ENCODE results near the gene FOXK2. TPM values are rescaled to one million over a fixed set of nuclear protein-coding genes. Genes with fewer than 3 reads are reported as not detected.

FOXK2 gene
- total RNA-seq, 1 donor from 2014 or later: 60.4 TPM

DNA sequence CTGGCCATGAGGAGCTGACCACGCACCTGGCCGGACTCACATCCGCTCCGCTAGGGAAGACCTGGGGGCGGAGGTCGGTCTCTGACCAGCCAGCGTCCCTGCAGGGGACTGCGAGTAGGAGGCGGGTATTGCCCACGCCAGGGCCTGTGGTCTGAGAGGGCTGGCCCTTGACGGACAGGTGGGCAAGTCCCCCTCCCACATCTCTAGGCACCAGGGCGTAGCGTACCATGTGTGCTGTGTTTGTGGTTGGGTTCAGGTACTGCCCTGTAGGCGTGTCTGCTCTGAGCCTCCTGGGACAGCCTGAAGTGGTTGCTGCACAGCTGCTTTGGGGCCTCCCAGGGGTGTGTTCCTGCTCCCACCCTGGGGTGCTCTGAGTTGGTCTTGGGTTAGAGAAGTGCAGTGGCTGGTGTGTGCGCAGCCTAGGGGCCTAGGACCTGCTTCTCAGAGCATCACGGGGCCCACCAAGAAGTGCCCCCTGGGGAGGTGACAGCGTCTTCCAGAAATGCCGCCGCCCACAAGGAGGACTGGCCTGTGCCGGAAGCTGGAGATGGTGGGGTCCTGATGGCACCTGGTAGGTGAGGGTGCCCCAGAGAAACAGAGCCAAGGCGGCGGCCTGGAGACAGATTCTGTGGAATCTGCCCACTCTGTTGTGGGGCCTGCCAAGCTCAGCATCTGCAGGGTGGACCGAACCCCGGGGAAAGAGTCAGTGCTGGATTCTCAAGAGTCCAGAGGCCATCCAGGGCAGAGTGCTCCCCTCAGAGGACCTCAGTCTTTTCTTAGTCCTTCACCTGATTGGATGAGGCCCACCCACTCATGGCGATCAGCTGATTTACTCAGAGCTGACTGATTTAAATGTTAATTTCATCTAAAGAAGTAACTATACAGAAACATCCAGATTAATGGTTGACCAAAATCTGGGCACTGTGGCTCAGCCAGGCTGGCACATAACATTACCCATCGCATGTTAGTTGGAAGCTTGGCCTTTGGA is 80.4 kb downstream of the FOXK2 start:
- POLR2A ChIA-PET: no interaction called here
- Mint-ChIP-seq H3K4me1 (peaks cover 65% of the 10 kb centered on the region), H3K9me3 (no peaks in the 10 kb centered on the region), H3K36me3 (ENCODE audit: low read depth) (peaks cover 56% of the 10 kb centered on the region), H3K4me3 (peak overlapping the region; percentile 28), H3K27me3 (no peaks in the 10 kb centered on the region), H3K27ac (no peak overlapping the region)
- ATAC-seq (ENCODE audit: low read depth): peak; percentile 84
- CTCF ChIA-PET: no interaction called here
- TF ChIP-seq CTCF (IDR thresholded peaks at IDR 0.05): no peak
- intact Hi-C loops (cut with micrococcal nuclease): no loop called here
- DNase-seq: no peak

- ChIA-PET CTCF (no interaction called here), POLR2A (no interaction called here)
- Mint-ChIP-seq H3K27ac (no peak overlapping the region), H3K9me3 (no peaks in the 10 kb centered on the region), H3K4me1 (peaks cover 56% of the 10 kb centered on the region), H3K36me3 (ENCODE audit: low read depth) (peaks cover 64% of the 10 kb centered on the region), H3K27me3 (no peaks in the 10 kb centered on the region), H3K4me3 (no peak overlapping the region)
- ATAC-seq (ENCODE audit: low read depth) (no peak), DNase-seq (no peak)
- TF ChIP-seq CTCF (IDR thresholded peaks at IDR 0.05): no peak
- intact Hi-C loops (cut with micrococcal nuclease): no loop called here
Observed at GRCh38 chr17:82600731-82601446, 81.4 kb downstream of the FOXK2 start.

DNA sequence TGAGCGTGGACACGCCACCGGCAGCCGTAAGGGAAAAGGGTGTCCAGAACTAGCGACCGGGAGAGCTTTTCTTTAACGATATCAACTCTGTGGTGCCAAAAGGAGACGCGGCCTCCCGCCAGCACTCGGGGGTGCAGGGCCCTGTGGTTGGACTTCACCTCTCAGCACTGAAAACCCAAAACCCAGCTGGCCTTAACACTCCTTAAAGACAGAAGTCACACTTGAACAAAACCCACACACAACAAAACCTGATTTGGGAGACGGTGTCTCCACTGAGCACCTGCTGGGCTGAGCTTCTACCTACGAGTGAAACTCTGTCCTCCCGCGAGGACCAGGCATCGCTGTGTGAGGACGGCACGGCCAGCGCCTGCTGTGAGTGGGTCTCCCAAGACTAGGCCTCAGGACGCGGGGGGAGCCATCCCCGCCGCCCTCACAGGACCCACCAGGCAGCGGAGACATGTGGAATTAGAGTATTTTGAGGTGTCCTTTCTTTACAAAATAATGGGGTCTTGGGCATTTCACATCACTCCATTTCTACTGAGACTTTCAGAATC is 82.0 kb downstream of the FOXK2 start:
- Mint-ChIP-seq H3K4me3 (no peak overlapping the region), H3K27me3 (no peaks in the 10 kb centered on the region), H3K4me1 (peaks cover 52% of the 10 kb centered on the region), H3K9me3 (no peaks in the 10 kb centered on the region), H3K36me3 (ENCODE audit: low read depth) (peaks cover 69% of the 10 kb centered on the region), H3K27ac (no peak overlapping the region)
- ATAC-seq (ENCODE audit: low read depth) (no peak), DNase-seq (no peak)
- TF ChIP-seq CTCF (IDR thresholded peaks at IDR 0.05): no peak
- POLR2A ChIA-PET: no interaction called here
- CTCF ChIA-PET: no interaction called here
- intact Hi-C loops (cut with micrococcal nuclease): no loop called here

DNA sequence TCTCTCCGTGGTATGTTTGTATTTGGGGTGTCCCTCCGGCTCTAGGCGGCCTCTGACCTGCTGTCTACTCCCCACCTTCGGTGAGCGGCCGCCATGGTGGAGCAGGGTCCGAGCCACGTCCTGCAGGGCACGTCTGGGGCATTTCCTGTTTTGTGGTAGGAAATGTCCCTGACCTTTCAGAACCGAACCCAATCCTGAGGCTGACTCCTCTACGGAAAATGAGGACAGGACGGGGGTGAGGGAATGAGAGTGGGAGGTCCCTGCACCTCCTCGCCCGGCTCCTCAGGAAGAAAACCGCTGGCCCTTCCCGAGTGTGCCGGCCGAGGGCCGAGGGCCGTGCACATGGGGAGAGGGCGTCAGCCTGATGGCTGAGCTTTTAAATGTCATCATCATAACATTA is 83.0 kb downstream of the FOXK2 start:
- no peak for DNase-seq
- no peaks in the 10 kb centered on the region for H3K27me3 Mint-ChIP-seq
- H3K4me3 Mint-ChIP-seq: no peak overlapping the region
- H3K9me3 Mint-ChIP-seq: no peaks in the 10 kb centered on the region
- ChIA-PET POLR2A (no interaction called here), CTCF (no interaction called here)
- no peak overlapping the region for H3K27ac Mint-ChIP-seq
- intact Hi-C loops (cut with micrococcal nuclease): no loop called here
- ATAC-seq (ENCODE audit: low read depth): no peak
- peaks cover 66% of the 10 kb centered on the region for H3K36me3 Mint-ChIP-seq (ENCODE audit: low read depth)
- peaks cover 49% of the 10 kb centered on the region for H3K4me1 Mint-ChIP-seq
- TF ChIP-seq CTCF (IDR thresholded peaks at IDR 0.05): no peak

All from activated B cell treated with CpG ODN at 0.5 μM for 24 hours (primary cell).